GM21390 (cell line): ENCODE results near the gene TFAP2E.

Experiments
- ATAC-seq: cut with Tn5 transposase; IDR thresholded peaks from one replicate; pipeline ENCODE4 v1.9.1; 2021; ENCODE audit not compliant: unreplicated experiment

Gene TFAP2E

GRCh38 chr1:35640380-35641232 is 67.5 kb downstream of the TFAP2E start:
- ATAC-seq = no peak

- peak; percentile 88 for ATAC-seq
These were observed 68.2 kb downstream of the TFAP2E start, which contains the start of gene PSMB2 for GRCh38 chr1:35641233-35641866. TSS of gene PSMB2 (minus strand) at chr1:35641526. CDS start at chr1:35641432, 94 bp downstream.

DNA sequence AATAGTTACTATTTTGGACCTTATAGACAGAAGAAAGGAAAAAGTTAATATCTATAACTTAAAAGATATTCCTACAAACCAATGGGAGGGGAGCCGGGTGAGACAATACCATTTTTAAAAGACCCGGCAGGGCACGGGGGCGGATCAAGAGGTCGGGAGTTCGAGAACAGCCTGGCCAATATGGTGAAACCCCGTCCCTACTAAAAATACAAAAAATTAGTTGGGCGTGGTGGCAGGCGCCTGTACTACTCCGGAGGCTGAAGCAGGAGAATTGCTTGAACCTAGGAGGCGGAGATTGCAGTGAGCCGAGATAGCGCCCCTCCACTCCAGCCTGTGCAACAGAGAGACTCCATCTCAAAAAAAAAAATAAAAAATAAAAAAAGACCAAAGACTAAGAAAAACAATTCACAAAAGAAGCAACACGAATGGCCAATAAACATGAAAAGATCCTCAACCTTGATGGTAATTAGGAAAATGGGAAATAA is 69.4 kb downstream of the TFAP2E start:
- ATAC-seq = no peak

GRCh38 chr1:35644204-35644603 is 71.1 kb downstream of the TFAP2E start:
- ATAC-seq = no peak
